GM12875 (cell line): ENCODE results near the gene DCBLD2.

Source experiments
- H3K4me3 ChIP-seq: one replicate; pipeline ENCODE4 v1.5.1; 2011; ENCODE audit warnings: low read depth, low read length, control low read depth
- TF ChIP-seq, protein P1 (sequence below): IDR thresholded peaks from 2 replicates; pipeline ENCODE4 v1.5.1; 2011; ENCODE audit warnings: low read depth, mild to moderate bottlenecking, control low read depth, inconsistent platforms, low read length, moderate library complexity, borderline replicate concordance; ENCODE audit not compliant: insufficient read depth

Gene DCBLD2

DNA sequence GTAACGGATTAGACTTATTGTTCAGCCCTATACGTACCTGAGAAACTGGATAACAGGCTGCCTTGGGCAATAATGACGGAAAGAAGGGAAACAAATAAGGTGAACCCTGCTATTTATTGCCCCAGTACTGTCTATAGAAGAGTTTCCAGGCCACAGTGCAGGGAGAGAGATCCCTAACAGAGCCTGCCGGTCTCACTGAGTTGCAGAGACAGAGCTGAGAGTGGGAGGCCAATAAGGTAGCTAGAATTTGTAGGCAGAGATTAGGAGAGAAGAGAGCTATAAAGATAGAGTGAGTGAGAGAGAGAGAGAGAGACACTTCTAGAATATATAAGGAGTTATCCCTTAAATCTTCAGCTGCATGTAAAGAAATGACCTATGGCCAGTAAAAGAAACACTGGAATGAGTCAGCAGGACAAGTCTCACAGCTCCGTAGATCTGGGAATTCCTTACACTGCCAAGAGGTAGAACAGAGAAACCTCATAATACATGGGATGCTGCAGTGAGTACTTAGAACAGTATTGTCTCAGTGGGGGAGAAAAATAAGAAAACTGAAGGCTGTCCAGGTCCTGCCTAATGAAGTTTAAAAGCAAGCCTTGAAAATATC lies 86.6 kb downstream of the DCBLD2 start:
- H3K4me3 ChIP-seq = no peak overlapping the region
- TF ChIP-seq, protein P1, sequence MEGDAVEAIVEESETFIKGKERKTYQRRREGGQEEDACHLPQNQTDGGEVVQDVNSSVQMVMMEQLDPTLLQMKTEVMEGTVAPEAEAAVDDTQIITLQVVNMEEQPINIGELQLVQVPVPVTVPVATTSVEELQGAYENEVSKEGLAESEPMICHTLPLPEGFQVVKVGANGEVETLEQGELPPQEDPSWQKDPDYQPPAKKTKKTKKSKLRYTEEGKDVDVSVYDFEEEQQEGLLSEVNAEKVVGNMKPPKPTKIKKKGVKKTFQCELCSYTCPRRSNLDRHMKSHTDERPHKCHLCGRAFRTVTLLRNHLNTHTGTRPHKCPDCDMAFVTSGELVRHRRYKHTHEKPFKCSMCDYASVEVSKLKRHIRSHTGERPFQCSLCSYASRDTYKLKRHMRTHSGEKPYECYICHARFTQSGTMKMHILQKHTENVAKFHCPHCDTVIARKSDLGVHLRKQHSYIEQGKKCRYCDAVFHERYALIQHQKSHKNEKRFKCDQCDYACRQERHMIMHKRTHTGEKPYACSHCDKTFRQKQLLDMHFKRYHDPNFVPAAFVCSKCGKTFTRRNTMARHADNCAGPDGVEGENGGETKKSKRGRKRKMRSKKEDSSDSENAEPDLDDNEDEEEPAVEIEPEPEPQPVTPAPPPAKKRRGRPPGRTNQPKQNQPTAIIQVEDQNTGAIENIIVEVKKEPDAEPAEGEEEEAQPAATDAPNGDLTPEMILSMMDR = no peak

DNA sequence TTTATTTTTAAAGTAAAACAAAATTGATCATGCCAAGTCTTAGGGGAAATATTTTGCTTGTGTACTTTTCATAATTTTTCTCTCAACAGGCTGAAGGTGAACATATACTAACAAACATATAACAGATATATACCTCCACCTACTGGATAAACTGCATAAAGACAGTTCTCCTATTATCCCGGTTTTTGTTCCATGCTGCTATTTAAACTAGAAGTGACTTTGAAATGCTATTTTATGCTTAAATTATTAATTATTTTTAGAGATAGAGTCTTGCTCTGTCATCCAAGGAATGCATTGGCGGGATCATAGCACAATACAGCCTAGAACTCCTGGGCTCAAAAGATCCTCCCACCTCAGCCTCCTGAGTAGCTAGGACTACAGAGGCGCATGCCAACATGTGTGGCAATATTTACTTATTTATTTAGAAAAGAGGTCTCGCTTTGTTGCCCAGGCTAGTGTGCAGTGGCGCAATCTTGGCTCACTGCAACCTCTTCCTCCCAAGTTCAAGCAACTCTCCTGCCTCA lies 88.6 kb downstream of the DCBLD2 start:
- H3K4me3 ChIP-seq = no peak overlapping the region
- TF ChIP-seq, protein P1 = no peak; the same call in 1 of the 2 replicates

DNA sequence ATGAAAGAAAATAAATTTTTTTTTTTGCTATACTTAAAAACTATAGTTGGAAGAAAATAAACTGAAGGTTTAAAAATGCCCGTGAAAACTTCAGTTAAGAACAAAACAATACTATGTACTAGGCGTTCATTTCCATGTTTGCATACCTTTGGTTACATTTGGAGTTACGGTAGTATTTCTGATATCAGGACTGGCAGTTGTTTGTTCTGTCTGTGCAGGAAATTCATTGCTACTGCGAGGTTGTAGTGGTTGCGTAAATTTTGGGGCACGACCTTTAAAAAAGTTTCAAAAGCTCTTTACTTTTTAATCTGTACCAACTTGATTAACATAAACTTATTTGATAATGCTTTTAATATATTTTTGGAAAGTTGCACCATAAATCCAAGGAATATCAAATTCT lies 90.4 kb downstream of the DCBLD2 start:
- TF ChIP-seq, protein P1 = no peak
- H3K4me3 ChIP-seq = no peak overlapping the region

DNA sequence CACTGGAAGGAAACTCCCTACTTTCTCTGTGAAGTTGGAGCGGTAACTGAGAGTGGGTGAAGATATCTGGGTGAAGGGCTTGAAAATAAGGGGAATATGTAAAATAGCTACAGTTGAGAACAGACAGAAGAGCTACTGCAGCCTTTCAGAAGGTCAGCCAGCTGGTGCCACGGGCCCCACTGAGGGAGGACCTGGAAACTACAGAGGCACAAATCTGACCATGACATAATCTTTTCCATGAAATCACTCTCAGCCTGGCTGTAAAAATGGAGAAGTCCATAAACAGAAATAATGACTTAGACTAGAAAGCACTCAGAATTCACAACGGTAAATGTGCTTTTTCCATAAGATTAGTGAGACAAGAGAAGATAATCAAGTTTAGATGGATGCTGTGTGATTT lies 91.9 kb downstream of the DCBLD2 start:
- TF ChIP-seq, protein P1 = no peak
- H3K4me3 ChIP-seq = no peak overlapping the region

- H3K4me3 ChIP-seq = no peak overlapping the region
- TF ChIP-seq, protein P1 = no peak
These were observed 93.4 kb downstream of the DCBLD2 start for GRCh38 chr3:98808071-98808470.

- TF ChIP-seq, protein P1 = no peak
- H3K4me3 ChIP-seq = no peak overlapping the region
These were observed 93.9 kb downstream of the DCBLD2 start for GRCh38 chr3:98807561-98807960.

- TF ChIP-seq, protein P1 = no peak
- H3K4me3 ChIP-seq = no peak overlapping the region
These were observed 94.5 kb downstream of the DCBLD2 start for GRCh38 chr3:98807011-98807410.
